Keratinocyte (primary cell): ENCODE results near the gene NIPAL1. TPM values are rescaled to one million over a fixed set of nuclear protein-coding genes. Genes with fewer than 3 reads are reported as not detected.

Experiments used
- DNase-seq: peaks from one replicate; pipeline ENCODE4 v3.0.0-alpha.2; 2011; ENCODE audit warnings: low read depth, missing footprints, low spot score
- FAIRE-seq: peaks from 2 replicates; lab custom pipeline; 2011; peaks lifted over from hg19 to GRCh38; lab: Jason Lieb, UNC
- H2AFZ ChIP-seq: 2 replicates; pipeline ENCODE4 v1.6.0; 2012; ENCODE audit warnings: low read length, control low read depth, inconsistent platforms; ENCODE audit not compliant: control insufficient read depth
- H3K27ac ChIP-seq: 2 replicates; pipeline ENCODE4 v1.5.1; 2011; ENCODE audit warnings: low read length; ENCODE audit not compliant: control insufficient read depth, insufficient read depth
- H3K27me3 ChIP-seq: 3 replicates; pipeline ENCODE4 v1.6.0; 2011; ENCODE audit warnings: low read length; ENCODE audit not compliant: control insufficient read depth, insufficient read depth; ENCODE audit errors: extremely low read depth
- H3K36me3 ChIP-seq, 2 experiments: 2 replicates in 1 of 2; 3 replicates in 1 of 2; pipeline ENCODE4 v1.5.1; 2011; ENCODE audit warnings: low read length in 2 of 2, mild to moderate bottlenecking in 1 of 2; ENCODE audit not compliant: control insufficient read depth in 2 of 2, insufficient read depth in 2 of 2; ENCODE audit errors: extremely low read depth in 1 of 2
- H3K4me1 ChIP-seq: 3 replicates; pipeline ENCODE4 v1.5.1; 2011; ENCODE audit warnings: low read length; ENCODE audit not compliant: control insufficient read depth, insufficient read depth; ENCODE audit errors: extremely low read depth
- H3K4me2 ChIP-seq: 3 replicates; pipeline ENCODE4 v1.6.0; 2011; ENCODE audit warnings: low read depth, low read length; ENCODE audit not compliant: control insufficient read depth, insufficient read depth; ENCODE audit errors: extremely low read depth
- H3K4me3 ChIP-seq, 3 experiments: fragments of 200-600 bp in 1 of 3; sonication (generic) in 1 of 3; 2 replicates in 2 of 3; 3 replicates in 1 of 3; pipeline ENCODE4 v1.5.1; 2011 to 2016; ENCODE audit warnings: low read length in 3 of 3, mild to moderate bottlenecking in 3 of 3, control low read depth in 2 of 3, inconsistent platforms in 1 of 3, low read depth in 1 of 3, mixed read lengths in 1 of 3, mixed run types in 1 of 3, moderate library complexity in 1 of 3; ENCODE audit not compliant: control insufficient read depth in 2 of 3, insufficient read depth in 2 of 3; ENCODE audit errors: extremely low read depth in 1 of 3
- H3K79me2 ChIP-seq: 2 replicates; pipeline ENCODE4 v1.6.0; 2012; ENCODE audit warnings: low read length; ENCODE audit not compliant: control insufficient read depth, insufficient read depth
- H3K9ac ChIP-seq: 3 replicates; pipeline ENCODE4 v1.6.0; 2011; ENCODE audit warnings: low read length; ENCODE audit not compliant: control insufficient read depth, insufficient read depth; ENCODE audit errors: extremely low read depth
- H3K9me1 ChIP-seq: 3 replicates; pipeline ENCODE4 v1.6.0; 2011; ENCODE audit warnings: low read length; ENCODE audit not compliant: control insufficient read depth, insufficient read depth; ENCODE audit errors: extremely low read depth
- H3K9me3 ChIP-seq: 2 replicates; pipeline ENCODE4 v1.5.1; 2012; ENCODE audit warnings: low read depth, low read length; ENCODE audit not compliant: control insufficient read depth
- H4K20me1 ChIP-seq: 3 replicates; pipeline ENCODE4 v1.6.0; 2011; ENCODE audit warnings: low read length; ENCODE audit not compliant: control insufficient read depth, insufficient read depth; ENCODE audit errors: extremely low read depth
- EZH2 ChIP-seq: IDR thresholded peaks from one replicate; pipeline ENCODE4 v1.6.1; 2012; ENCODE audit warnings: inconsistent platforms, mild to moderate bottlenecking, low read length, moderate library complexity
- dilution Hi-C: fragments of 300-500 bp; cut with MboI; formaldehyde crosslinking; loops from one replicate; pipeline ENCODE4 v1.7.0; 2020; ENCODE audit warnings: low sequenced_read_pairs; ENCODE audit not compliant: extremely low pct_ligation_motif_present
- polyA plus RNA-seq, 5 experiments: library from polyadenylated mRNA; depleted of rRNA in 3 of 5; stranded (reverse) in 3 of 5; stranded (forward) in 1 of 5; unstranded in 1 of 5; fragments of >200 nt; gene quantifications; 1 replicate in 1 of 5; 2 replicates in 3 of 5; 3 replicates in 1 of 5; pipeline versions ENCODE4 v1.2.1 to v1.2.3, GENCODE V29; 2011 to 2012; ENCODE audit warnings: missing spikeins in 2 of 5, low read depth in 1 of 5, low replicate concordance in 1 of 5
- TF ChIP-seq, protein P1 (sequence below), 3 experiments: IDR thresholded peaks in 1 of 3; conservative IDR thresholded peaks in 1 of 3; optimal IDR thresholded peaks in 1 of 3; 2 replicates in 2 of 3; 3 replicates in 1 of 3; pipeline versions ENCODE3 to v1.5.1; 2011; ENCODE audit warnings: low read length in 3 of 3, mild to moderate bottlenecking in 3 of 3, moderate library complexity in 2 of 3, control low read depth in 1 of 3, inconsistent platforms in 1 of 3; ENCODE audit not compliant: insufficient read depth in 2 of 3; ENCODE audit errors: extremely low read depth in 1 of 3

NIPAL1 gene
- polyA plus RNA-seq, 1 donor (not counting 4 experiments of a cell fraction or from before 2014, with no cell fraction given), result 18.9 TPM

DNA sequence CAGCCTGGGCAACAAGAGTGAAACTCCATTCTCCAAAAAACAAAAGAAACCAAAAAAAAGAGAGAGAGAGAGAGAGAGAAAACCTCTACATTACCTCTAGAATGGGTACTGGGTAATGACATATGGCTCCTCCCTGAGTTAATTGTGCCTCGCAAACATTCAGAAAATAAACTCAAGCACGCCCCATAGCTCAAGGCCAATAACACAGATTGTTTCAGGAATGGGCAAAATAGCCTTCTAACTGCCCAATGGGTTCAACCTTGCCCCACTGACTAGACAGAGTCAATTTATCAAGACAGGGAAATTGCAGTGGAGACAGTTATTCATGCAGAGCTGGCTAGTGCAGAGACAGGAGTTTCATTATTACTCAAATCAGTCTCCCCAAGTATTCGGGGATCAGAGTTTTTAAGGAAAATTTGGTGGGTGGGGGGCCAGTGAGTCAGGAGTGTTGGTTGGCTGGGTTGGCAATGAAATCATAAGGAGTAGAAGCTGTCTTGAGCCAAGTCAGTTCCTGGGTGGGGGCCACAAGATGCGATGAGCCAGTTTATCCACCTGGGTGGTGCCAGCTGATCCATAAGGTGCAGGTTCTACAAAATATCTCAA lies 25.1 kb downstream of the NIPAL1 start:
- Histone ChIP-seq H3K27me3 (no peaks in the 10 kb centered on the region), H3K4me2 (no peak overlapping the region), H3K9me1 (no peaks in the 10 kb centered on the region), H3K9ac (no peak overlapping the region), H3K9me3 (no peaks in the 10 kb centered on the region), H3K27ac (no peak overlapping the region), H3K36me3 (no peaks in the 10 kb centered on the region), H3K4me3 (no peak overlapping the region), H3K4me1 (no peaks in the 10 kb centered on the region), H4K20me1 (no peaks in the 10 kb centered on the region), H3K79me2 (no peaks in the 10 kb centered on the region), H2AFZ (no peak overlapping the region)
- dilution Hi-C loops, result no loop called here
- FAIRE-seq (no peak), DNase-seq (no peak)
- TF ChIP-seq EZH2, result no peak
- TF ChIP-seq, protein P1, sequence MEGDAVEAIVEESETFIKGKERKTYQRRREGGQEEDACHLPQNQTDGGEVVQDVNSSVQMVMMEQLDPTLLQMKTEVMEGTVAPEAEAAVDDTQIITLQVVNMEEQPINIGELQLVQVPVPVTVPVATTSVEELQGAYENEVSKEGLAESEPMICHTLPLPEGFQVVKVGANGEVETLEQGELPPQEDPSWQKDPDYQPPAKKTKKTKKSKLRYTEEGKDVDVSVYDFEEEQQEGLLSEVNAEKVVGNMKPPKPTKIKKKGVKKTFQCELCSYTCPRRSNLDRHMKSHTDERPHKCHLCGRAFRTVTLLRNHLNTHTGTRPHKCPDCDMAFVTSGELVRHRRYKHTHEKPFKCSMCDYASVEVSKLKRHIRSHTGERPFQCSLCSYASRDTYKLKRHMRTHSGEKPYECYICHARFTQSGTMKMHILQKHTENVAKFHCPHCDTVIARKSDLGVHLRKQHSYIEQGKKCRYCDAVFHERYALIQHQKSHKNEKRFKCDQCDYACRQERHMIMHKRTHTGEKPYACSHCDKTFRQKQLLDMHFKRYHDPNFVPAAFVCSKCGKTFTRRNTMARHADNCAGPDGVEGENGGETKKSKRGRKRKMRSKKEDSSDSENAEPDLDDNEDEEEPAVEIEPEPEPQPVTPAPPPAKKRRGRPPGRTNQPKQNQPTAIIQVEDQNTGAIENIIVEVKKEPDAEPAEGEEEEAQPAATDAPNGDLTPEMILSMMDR (optimal IDR thresholded peaks at IDR 0.05 in 1 of 3, IDR thresholded peaks at IDR 0.05 in 1 of 3, conservative IDR thresholded peaks at IDR 0.05 in 1 of 3; ENCODE audit: extremely low read depth in 1 of 3, insufficient read depth in 2 of 3, low read length in 3 of 3), result no peak

DNA sequence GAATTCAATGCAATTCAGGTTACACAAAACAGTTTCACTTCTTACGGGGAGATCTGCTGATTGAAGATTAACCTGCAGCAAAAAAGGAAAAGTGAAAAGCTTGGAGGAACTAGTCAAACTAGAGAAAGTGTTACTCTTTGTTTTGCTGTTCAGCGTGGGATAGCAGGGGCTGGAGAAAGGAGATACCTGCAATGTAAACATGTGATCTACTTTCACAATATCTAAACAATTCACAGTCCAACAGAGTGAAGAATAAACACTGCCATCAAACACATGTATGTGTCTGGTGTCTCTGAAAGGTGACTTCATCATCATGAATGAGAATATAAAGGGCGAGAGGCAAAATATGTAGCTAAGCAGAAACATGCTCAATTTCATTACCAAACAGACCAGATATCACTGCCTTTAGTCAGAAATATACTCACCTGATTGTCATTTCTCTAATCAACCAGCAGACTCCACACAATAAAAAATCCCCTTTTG lies 26.4 kb downstream of the NIPAL1 start:
- DNase-seq (no peak), FAIRE-seq (no peak)
- no peaks in the 10 kb centered on the region for H3K4me1 ChIP-seq
- H3K9me3 ChIP-seq, result no peaks in the 10 kb centered on the region
- H3K4me2 ChIP-seq, result no peak overlapping the region
- H3K36me3 ChIP-seq, result no peaks in the 10 kb centered on the region
- no peaks in the 10 kb centered on the region for H3K27me3 ChIP-seq
- H2AFZ ChIP-seq, result no peak overlapping the region
- dilution Hi-C loops, result no loop called here
- no peaks in the 10 kb centered on the region for H3K79me2 ChIP-seq
- TF ChIP-seq, protein P1 (optimal IDR thresholded peaks at IDR 0.05 in 1 of 3, IDR thresholded peaks at IDR 0.05 in 1 of 3, conservative IDR thresholded peaks at IDR 0.05 in 1 of 3; ENCODE audit: extremely low read depth in 1 of 3, insufficient read depth in 2 of 3, low read length in 3 of 3), result no peak
- no peak for TF ChIP-seq EZH2
- no peaks in the 10 kb centered on the region for H4K20me1 ChIP-seq
- H3K27ac ChIP-seq, result no peak overlapping the region
- no peak overlapping the region for H3K9ac ChIP-seq
- no peak overlapping the region for H3K4me3 ChIP-seq
- H3K9me1 ChIP-seq, result no peaks in the 10 kb centered on the region
